Measurements from ENCODE around the gene ZNF791.
A peak's percentile ranks its signal among the peaks of the same experiment; 100 is the strongest.
"Not testable (repeated sequence)": the region's sequence is repeated elsewhere in the genome, so short reads cannot be mapped to it uniquely, and the experiment has no call there.

The ZNF791 gene

GRCh38 chr19:12610540-12611360 is at the start of gene ZNF791, which contains the start of gene ZNF490:
Gene ZNF791, plus strand, starts transcription at chr19:12610920. Its CDS starts 160 bp downstream, at chr19:12611080.
Gene ZNF490, minus strand, starts transcription at chr19:12610813. Its CDS starts 133 bp downstream, at chr19:12610680.
- DNase-seq, result peak; percentile 88

- peak; percentile 16 for DNase-seq
These were observed 46.6 kb upstream of the ZNF791 start for GRCh38 chr19:12564016-12564664.

GRCh38 chr19:12566380-12566779 is 44.3 kb upstream of the ZNF791 start:
- not testable (repeated sequence) for DNase-seq

- DNase-seq, result no peak
These were observed 42.8 kb upstream of the ZNF791 start for GRCh38 chr19:12567951-12568350.

GRCh38 chr19:12574036-12574435 is 36.7 kb upstream of the ZNF791 start:
- DNase-seq, result no peak

- DNase-seq, result no peak
These were observed 32.1 kb upstream of the ZNF791 start for GRCh38 chr19:12578641-12579040.

- DNase-seq, result no peak
These were observed 30.5 kb upstream of the ZNF791 start for GRCh38 chr19:12580180-12580694.

GRCh38 chr19:12581100-12581499 is 29.6 kb upstream of the ZNF791 start:
- DNase-seq, result no peak

- DNase-seq, result no peak
These were observed 14.2 kb upstream of the ZNF791 start for GRCh38 chr19:12596485-12596884.

GRCh38 chr19:12596927-12597548 is 13.7 kb upstream of the ZNF791 start:
- DNase-seq, result no peak

GRCh38 chr19:12597594-12597993 is 13.1 kb upstream of the ZNF791 start:
- DNase-seq, result no peak

- no peak for DNase-seq
These were observed 7.0 kb upstream of the ZNF791 start for GRCh38 chr19:12603714-12604113.

GRCh38 chr19:12606796-12607195 is 3.9 kb upstream of the ZNF791 start:
- DNase-seq, result no peak

GRCh38 chr19:12607631-12608030 is 3.1 kb upstream of the ZNF791 start:
- no peak for DNase-seq

- no peak for DNase-seq
These were observed 610 bp downstream of the ZNF791 start for GRCh38 chr19:12611361-12611699.

- no peak for DNase-seq
These were observed 6.9 kb downstream of the ZNF791 start for GRCh38 chr19:12617646-12618045.

GRCh38 chr19:12621253-12622024 is 10.7 kb downstream of the ZNF791 start:
- DNase-seq, result not testable (repeated sequence)

- DNase-seq, result no peak
These were observed 12.8 kb downstream of the ZNF791 start for GRCh38 chr19:12623361-12624031.

- no peak for DNase-seq
These were observed 16.2 kb downstream of the ZNF791 start for GRCh38 chr19:12626958-12627357.

- no peak for DNase-seq
These were observed 17.6 kb downstream of the ZNF791 start for GRCh38 chr19:12628040-12629022.

- DNase-seq, result no peak
These were observed 18.5 kb downstream of the ZNF791 start for GRCh38 chr19:12629215-12629614.

Data from GF-D8 (cell line).